ENCODE data around the gene CHTF18. TPM values are rescaled to one million over a fixed set of nuclear protein-coding genes. Genes with fewer than 3 reads are reported as not detected.
"Not testable (repeated sequence)": the region's sequence is repeated elsewhere in the genome, so short reads cannot be mapped to it uniquely, and the experiment has no call there.

The CHTF18 gene
- total RNA-seq, 6 donors from 2014 or later: 4.1 to 39.8 (median 17.9) TPM

DNA sequence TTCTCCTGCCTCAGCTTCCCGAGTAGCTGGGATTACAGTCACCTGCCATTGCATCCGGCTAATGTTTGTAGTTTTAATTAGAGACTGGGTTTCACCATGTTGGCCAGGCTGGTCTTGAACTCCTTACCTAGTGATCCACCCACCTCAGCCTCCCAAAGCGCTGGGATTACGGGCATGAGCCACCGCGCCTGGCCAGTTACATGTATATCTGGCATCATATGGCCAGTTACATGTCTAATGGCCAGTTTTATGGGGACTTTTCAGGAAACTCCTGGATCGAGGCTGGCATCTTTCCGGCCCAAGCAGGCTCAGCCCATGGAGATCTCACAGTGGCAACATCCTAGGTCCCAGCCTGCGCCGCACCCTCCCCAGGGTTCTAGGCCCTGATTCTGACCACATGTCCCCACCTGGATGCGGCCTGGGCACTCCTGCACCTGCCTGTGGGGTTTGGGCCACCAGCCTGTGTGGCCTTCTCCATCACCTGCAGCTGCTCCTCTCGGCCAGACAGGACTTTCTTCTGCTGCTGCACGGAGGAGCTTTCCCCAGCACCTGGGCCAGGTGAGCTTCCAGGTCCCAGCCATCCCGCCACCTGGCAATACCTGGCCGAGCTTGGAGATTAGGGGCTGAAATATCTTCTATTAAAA, 46.3 kb upstream of the CHTF18 start:
- Histone ChIP-seq H3K36me3 (peaks cover 0 to 14% (median 6%) of the 10 kb centered on the region in 4 donors), H3K4me3 (no peak overlapping the region), H3K4me1 (peaks cover 13 to 17% (median 13%) of the 10 kb centered on the region in 4 donors), H3K27me3 (no peaks in the 10 kb centered on the region), H3K9me3 (no peaks in the 10 kb centered on the region), H3K27ac (no peak overlapping the region)
- WGBS, 2 donors: 89 to 90% methylated on average over 11 to 14 of the region's 15 CpGs
- no peak for ATAC-seq (ENCODE audit: low FRiP score in 2 of 2)
- peak in 1 of 2 donors; percentile 74 for DNase-seq
- no peak for TF ChIP-seq EP300 (IDR thresholded peaks at IDR 0.05)
- TF ChIP-seq CTCF (IDR thresholded peaks at IDR 0.05): no peak
- no peak for TF ChIP-seq POLR2AphosphoS5 (IDR thresholded peaks at IDR 0.05)
- no peak for TF ChIP-seq POLR2A (IDR thresholded peaks at IDR 0.05)

DNA sequence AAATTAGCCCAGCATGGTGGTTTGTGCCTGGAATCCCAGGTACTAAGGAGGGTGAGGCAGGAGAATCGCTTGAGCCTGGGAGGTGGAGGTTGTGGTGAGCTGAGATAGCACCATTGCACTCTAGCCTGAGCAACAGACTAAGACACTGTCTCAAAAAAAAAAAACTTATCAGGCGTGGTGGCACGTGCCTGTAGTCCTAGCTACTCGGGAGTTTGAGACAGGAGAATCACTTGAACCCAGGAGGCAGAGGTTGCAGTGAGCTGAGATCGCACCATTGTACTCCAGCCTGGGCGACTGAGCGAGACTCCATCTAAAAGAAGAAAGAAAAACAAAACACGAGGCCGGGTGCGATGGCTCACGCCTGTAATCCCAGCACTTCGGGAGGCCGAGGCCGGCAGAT, 45.5 kb upstream of the CHTF18 start:
- not testable (repeated sequence) for H3K36me3 ChIP-seq; H3K9me3 ChIP-seq; DNase-seq; H3K4me3 ChIP-seq; ATAC-seq (ENCODE audit: low FRiP score in 2 of 2); H3K27me3 ChIP-seq; H3K27ac ChIP-seq
- peaks cover 13 to 17% (median 13%) of the 10 kb centered on the region in 4 donors for H3K4me1 ChIP-seq
- WGBS, 2 donors: 80 to 81% methylated on average over 14 of the region's 14 CpGs

- Histone ChIP-seq H3K27ac (no peak overlapping the region), H3K4me1 (peaks cover 13 to 17% (median 13%) of the 10 kb centered on the region in 4 donors), H3K4me3 (no peak overlapping the region), H3K36me3 (no peaks in the 10 kb centered on the region), H3K27me3 (no peaks in the 10 kb centered on the region), H3K9me3 (no peaks in the 10 kb centered on the region)
- no peak for TF ChIP-seq POLR2AphosphoS5 (IDR thresholded peaks at IDR 0.05)
- TF ChIP-seq POLR2A (IDR thresholded peaks at IDR 0.05): no peak
- TF ChIP-seq CTCF (IDR thresholded peaks at IDR 0.05): no peak
- TF ChIP-seq EP300 (IDR thresholded peaks at IDR 0.05): no peak
- ATAC-seq (ENCODE audit: low FRiP score in 2 of 2) (no peak), DNase-seq (peak in 1 of 2 donors; percentile 72)
- 76% methylated on average over 9 to 21 of the region's 21 CpGs for WGBS, 2 donors
Measured at GRCh38 chr16:743794-744500, 44.5 kb upstream of the CHTF18 start.

GRCh38 chr16:745739-746138, 42.7 kb upstream of the CHTF18 start:
- peak; percentile 45 to 85 for DNase-seq

More at GRCh38 chr16:745739-746138, 42.7 kb upstream of the CHTF18 start:
- ATAC-seq (ENCODE audit: low FRiP score in 2 of 2): no peak
- H3K27ac ChIP-seq: no peak overlapping the region
- TF ChIP-seq POLR2A (IDR thresholded peaks at IDR 0.05) (no peak), POLR2AphosphoS5 (IDR thresholded peaks at IDR 0.05) (no peak), CTCF (IDR thresholded peaks at IDR 0.05) (peak in 3 of 6 experiments; percentile 20 to 35 (median 23)), EP300 (IDR thresholded peaks at IDR 0.05) (no peak)
- H3K36me3 ChIP-seq: no peaks in the 10 kb centered on the region
- H3K4me1 ChIP-seq: peaks cover 3 to 6% (median 4%) of the 10 kb centered on the region in 4 donors
- H3K4me3 ChIP-seq: no peak overlapping the region
- no peaks in the 10 kb centered on the region for H3K27me3 ChIP-seq
- no peaks in the 10 kb centered on the region for H3K9me3 ChIP-seq
- 0 to 3% methylated on average over 2 to 11 of the region's 14 CpGs for WGBS, 2 donors
